CD4-positive, alpha-beta memory T cell (primary cell): ENCODE results near the gene MRPL55. TPM values are rescaled to one million over a fixed set of nuclear protein-coding genes. Genes with fewer than 3 reads are reported as not detected.
A peak's percentile ranks its signal among the peaks of the same experiment; 100 is the strongest.

Experiments used
- CTCF ChIA-PET: fragments of 350-600 bp; sonication (Branson Sonifier 250); formaldehyde crosslinking; loops from one replicate; lab custom pipeline; 2021; ENCODE audit warnings: inconsistent platforms; ENCODE audit not compliant: partially characterized antibody; lab: Charles Lee
- POLR2A ChIA-PET: fragments of 350-600 bp; sonication (Branson Sonifier 250); formaldehyde crosslinking; loops from one replicate; lab custom pipeline; 2021; ENCODE audit not compliant: partially characterized antibody; lab: Charles Lee
- DNase-seq, 5 donors: peaks; one replicate each; pipeline versions ENCODE4 v3.0.0 to v3.0.0-alpha.2; 2020 to 2022; ENCODE audit warnings: mixed read lengths in 1 of 5
- H3K27ac ChIP-seq: one replicate; pipeline ENCODE4 v1.7.0; 2013; ENCODE audit warnings: low read depth, low read length
- H3K27me3 ChIP-seq: 2 replicates; pipeline ENCODE4 v1.7.0; 2013; ENCODE audit warnings: mild to moderate bottlenecking, low read length, moderate library complexity; ENCODE audit not compliant: insufficient read depth
- H3K36me3 ChIP-seq: 2 replicates; pipeline ENCODE4 v1.7.0; 2013; ENCODE audit warnings: mild to moderate bottlenecking, low read length, moderate library complexity; ENCODE audit not compliant: insufficient read depth
- H3K4me1 ChIP-seq: 2 replicates; pipeline ENCODE4 v1.7.0; 2013; ENCODE audit warnings: mild to moderate bottlenecking, low read length, moderate library complexity; ENCODE audit not compliant: insufficient read depth
- H3K4me3 ChIP-seq, 2 donors: one replicate each; pipeline ENCODE4 v1.7.0; 2013; ENCODE audit warnings: low read length in 2 of 2, mild to moderate bottlenecking in 1 of 2
- H3K9me3 ChIP-seq, 2 donors: one replicate each; pipeline ENCODE4 v1.7.0; 2013; ENCODE audit warnings: low read length in 2 of 2, control low read depth in 1 of 2; ENCODE audit not compliant: control insufficient read depth in 1 of 2
- H3K27ac Mint-ChIP-seq, 7 donors: one replicate each; pipeline ENCODE4 v1.8.0; 2020 to 2021; ENCODE audit warnings: mixed read lengths in 7 of 7, mild to moderate bottlenecking in 6 of 7, inconsistent platforms in 3 of 7, moderate library complexity in 3 of 7
- H3K27me3 Mint-ChIP-seq, 2 donors: one replicate each; pipeline ENCODE4 v1.8.0; 2020 to 2021; ENCODE audit warnings: mixed read lengths in 2 of 2
- H3K36me3 Mint-ChIP-seq, 2 donors: one replicate each; pipeline ENCODE4 v1.8.0; 2020 to 2021; ENCODE audit warnings: mixed read lengths in 2 of 2, inconsistent platforms in 1 of 2, mild to moderate bottlenecking in 1 of 2
- H3K4me1 Mint-ChIP-seq, 4 donors: one replicate each; pipeline ENCODE4 v1.8.0; 2020 to 2021; ENCODE audit warnings: mixed read lengths in 4 of 4, mild to moderate bottlenecking in 1 of 4
- H3K4me3 Mint-ChIP-seq, 8 donors: one replicate each; pipeline ENCODE4 v1.8.0; 2020 to 2021; ENCODE audit warnings: mixed read lengths in 8 of 8, mild to moderate bottlenecking in 7 of 8, moderate library complexity in 6 of 8, inconsistent platforms in 3 of 8
- H3K9me3 Mint-ChIP-seq, 8 donors: one replicate each; pipeline ENCODE4 v1.8.0; 2020 to 2021; ENCODE audit warnings: mixed read lengths in 8 of 8, mild to moderate bottlenecking in 5 of 8, inconsistent platforms in 3 of 8, moderate library complexity in 1 of 8
- intact Hi-C: fragments of 100-400 bp; cut with micrococcal nuclease; formaldehyde crosslinking; loops from one replicate; pipeline ENCODE4 v1.15.1; 2023
- polyA plus RNA-seq, 2 donors: library from polyadenylated mRNA; unstranded; fragments of 300-500 nt; fragmentation: Illumina TruSeq; gene quantifications; one replicate each; pipeline ENCODE4 v1.2.3, GENCODE V29; 2021
- total RNA-seq, 2 experiments: library from RNA; stranded (reverse); gene quantifications; one replicate each; pipeline ENCODE4 v1.2.3, GENCODE V29; 2021

MRPL55 gene
- total and polyA plus RNA-seq, 4 experiments from 2014 or later = 57.8 to 157 (median 86.5) TPM

DNA sequence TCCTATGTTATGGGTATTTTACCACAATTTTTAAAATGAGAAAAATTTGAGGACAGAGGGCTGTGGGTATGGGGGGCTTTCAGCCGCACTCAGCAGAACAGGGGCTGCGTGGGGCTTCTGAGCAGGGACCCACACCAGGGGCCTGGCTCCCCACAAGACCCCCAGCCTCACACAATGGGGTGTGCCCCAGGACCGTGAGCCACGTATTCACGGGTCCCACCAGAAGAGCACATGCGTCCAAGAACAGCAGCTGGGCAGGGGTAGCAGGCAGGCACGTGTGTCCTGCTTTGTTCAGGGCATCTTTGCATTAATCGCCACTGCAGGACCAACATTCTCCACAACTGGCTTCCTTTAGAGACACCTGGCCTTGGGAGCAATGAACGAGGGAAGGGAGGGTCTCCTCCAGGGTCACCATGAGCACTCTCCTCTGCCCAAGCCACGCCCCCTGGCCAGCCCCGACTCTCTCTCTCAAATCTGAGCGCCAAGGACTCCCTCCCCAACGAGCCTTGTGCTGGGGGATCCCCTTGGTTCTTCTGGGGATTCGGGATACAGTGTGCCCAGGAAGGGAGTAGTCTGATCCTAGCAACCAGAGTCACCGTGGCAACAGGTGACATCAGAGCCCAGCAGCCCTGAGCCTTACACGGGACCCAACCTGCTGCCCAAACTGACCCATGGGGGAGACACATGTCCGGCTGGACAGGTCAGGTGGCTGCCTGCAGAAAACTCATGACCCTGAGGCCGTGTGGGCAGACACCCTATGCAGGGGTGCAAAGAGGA is 34.0 kb downstream of the MRPL55 start:
- Mint-ChIP-seq H3K4me1 (peaks cover 5 to 9% (median 6%) of the 10 kb centered on the region in 4 donors), H3K27me3 (no peaks in the 10 kb centered on the region), H3K36me3 (peaks cover 0 to 2% of the 10 kb centered on the region in 2 donors), H3K4me3 (no peak overlapping the region), H3K27ac (peak overlapping the region in 1 of 7 donors; percentile 53), H3K9me3 (no peaks in the 10 kb centered on the region)
- Histone ChIP-seq H3K36me3 (no peaks in the 10 kb centered on the region), H3K9me3 (no peaks in the 10 kb centered on the region), H3K27me3 (no peaks in the 10 kb centered on the region), H3K4me3 (no peak overlapping the region), H3K4me1 (peaks cover 2% of the 10 kb centered on the region), H3K27ac (no peak overlapping the region)
- intact Hi-C loops = loop anchor here (2.0 kb wide), 1 partner anchor 16 kb away; no protein-coding TSS in a partner anchor
- POLR2A ChIA-PET = no interaction called here
- no peak for DNase-seq
- CTCF ChIA-PET = no interaction called here

DNA sequence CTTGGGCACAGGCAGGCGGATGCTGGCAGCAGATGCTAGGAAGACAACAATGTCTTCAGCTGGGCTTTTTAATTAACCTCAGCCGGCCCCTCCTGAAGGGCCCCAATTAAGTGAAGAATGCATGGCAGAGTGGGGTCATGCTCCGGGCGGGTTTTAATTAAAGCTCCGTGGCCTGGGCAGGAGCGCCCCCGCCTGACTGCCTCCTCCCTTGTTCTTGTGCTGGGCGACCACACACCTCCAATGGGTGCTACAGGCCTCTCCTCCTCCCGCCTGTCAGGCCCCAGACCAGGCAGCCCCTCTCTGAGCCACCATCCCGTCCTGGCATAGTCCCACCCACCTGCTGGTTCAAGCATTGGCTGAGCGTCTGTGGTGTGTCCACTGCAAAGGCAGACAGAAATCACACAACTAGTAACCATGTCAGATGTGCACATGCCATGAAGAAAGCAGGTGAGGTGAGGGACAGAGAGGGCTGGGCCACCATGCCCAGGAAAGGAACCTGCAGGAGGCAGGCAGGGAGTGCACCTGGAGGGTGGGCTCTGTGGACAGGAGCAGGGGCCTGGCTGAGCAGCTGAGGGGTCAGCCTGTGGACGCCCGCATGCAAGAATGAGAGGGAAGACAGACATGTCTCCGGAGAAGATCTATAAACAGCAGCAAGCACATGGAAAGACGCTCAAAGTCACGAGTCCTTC is 35.1 kb downstream of the MRPL55 start:
- H3K27me3 Mint-ChIP-seq = no peaks in the 10 kb centered on the region
- H3K4me3 Mint-ChIP-seq = peak overlapping the region in 1 of 8 donors; percentile 38
- H3K9me3 Mint-ChIP-seq = no peaks in the 10 kb centered on the region
- peaks cover 0 to 9% (median 3%) of the 10 kb centered on the region in 4 donors for H3K4me1 Mint-ChIP-seq
- CTCF ChIA-PET = no interaction called here
- peak overlapping the region in 3 of 7 donors; percentile 31 to 72 (median 43) for H3K27ac Mint-ChIP-seq
- Histone ChIP-seq H3K4me1 (no peaks in the 10 kb centered on the region), H3K4me3 (no peak overlapping the region), H3K9me3 (no peaks in the 10 kb centered on the region), H3K27ac (no peak overlapping the region), H3K27me3 (no peaks in the 10 kb centered on the region), H3K36me3 (no peaks in the 10 kb centered on the region)
- no peaks in the 10 kb centered on the region for H3K36me3 Mint-ChIP-seq
- DNase-seq = no peak
- intact Hi-C loops = loop anchor here (2.0 kb wide), 1 partner anchor 15 kb away; no protein-coding TSS in a partner anchor
- POLR2A ChIA-PET = interaction anchor here (1.5 kb wide), 1 partner anchor 8 kb away, joined by 8 read pairs; the partner anchor contains the start of gene ARF1

DNA sequence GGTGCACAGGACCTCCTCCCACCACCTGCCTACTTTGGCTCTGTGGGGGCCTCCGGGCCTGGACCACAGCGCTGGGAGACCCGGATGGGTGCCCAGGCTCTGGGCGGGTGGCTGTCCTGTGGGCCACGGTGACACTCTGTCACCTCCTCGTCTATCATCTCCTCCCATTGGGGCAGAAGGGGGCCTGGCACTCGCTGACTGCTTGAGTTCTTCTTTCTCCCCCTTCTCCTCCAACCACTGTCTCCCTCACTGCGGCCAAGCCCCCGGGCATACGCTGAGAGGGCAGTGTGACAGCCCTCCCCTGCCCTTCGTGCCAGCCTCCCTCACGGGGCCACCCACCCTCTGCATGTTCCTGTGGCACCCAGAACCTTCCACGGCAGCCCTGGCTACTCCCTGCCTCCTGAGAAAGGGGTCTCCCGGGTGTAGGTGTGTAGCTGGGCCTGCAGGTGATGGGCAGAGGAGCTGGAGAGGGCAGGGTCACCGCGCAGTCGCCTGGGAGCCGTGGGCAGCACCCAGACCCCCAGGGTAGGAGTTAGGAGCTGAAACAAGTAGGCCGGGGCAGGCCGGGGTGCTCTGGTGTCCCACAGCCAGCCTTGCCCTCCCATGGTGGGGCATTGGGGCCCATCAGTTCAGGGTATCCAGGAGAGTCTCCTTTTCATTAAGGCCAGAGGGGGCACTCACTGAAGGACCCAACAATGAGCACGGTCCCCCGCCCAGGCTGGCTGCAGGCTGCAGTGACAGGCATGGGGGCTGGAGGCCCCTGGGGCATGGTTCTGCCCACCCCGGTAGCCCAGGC is 35.8 kb downstream of the MRPL55 start:
- H3K4me3 Mint-ChIP-seq = no peak overlapping the region
- ChIA-PET POLR2A (interaction anchor here (1.5 kb wide), 1 partner anchor 9 kb away, joined by 8 read pairs; the partner anchor contains the start of gene ARF1), CTCF (no interaction called here)
- no peak for DNase-seq
- H3K9me3 ChIP-seq = no peaks in the 10 kb centered on the region
- no peaks in the 10 kb centered on the region for H3K9me3 Mint-ChIP-seq
- peaks cover 0 to 9% (median 2%) of the 10 kb centered on the region in 4 donors for H3K4me1 Mint-ChIP-seq
- intact Hi-C loops = no loop called here
- no peaks in the 10 kb centered on the region for H3K4me1 ChIP-seq
- no peaks in the 10 kb centered on the region for H3K36me3 ChIP-seq
- H3K36me3 Mint-ChIP-seq = no peaks in the 10 kb centered on the region
- no peaks in the 10 kb centered on the region for H3K27me3 ChIP-seq
- no peak overlapping the region for H3K27ac ChIP-seq
- H3K27ac Mint-ChIP-seq = no peak overlapping the region
- no peaks in the 10 kb centered on the region for H3K27me3 Mint-ChIP-seq
- no peak overlapping the region for H3K4me3 ChIP-seq

DNA sequence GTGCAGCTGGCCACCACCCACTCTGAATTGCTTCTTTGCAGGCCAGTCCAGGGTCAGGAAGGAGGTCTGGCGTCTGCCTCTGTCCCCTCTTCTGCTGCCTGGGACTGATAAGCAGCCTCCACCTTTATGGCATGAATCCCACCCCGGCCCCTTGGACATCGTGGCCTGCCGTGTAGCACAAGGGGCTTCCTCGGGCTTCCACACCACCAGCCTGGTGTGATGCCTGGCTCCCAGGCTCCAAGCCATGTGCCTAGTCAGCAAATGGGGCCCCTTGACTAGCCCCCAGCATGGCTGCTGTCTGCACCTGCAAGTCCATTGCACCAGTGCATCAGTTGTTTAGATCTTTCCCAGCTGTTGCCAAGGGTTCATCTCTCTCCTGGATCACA is 36.4 kb downstream of the MRPL55 start:
- H3K36me3 ChIP-seq = no peaks in the 10 kb centered on the region
- Mint-ChIP-seq H3K9me3 (no peaks in the 10 kb centered on the region), H3K4me3 (no peak overlapping the region), H3K27me3 (no peaks in the 10 kb centered on the region), H3K4me1 (peaks cover 0 to 9% (median 2%) of the 10 kb centered on the region in 4 donors), H3K36me3 (no peaks in the 10 kb centered on the region), H3K27ac (no peak overlapping the region)
- intact Hi-C loops = no loop called here
- no peaks in the 10 kb centered on the region for H3K27me3 ChIP-seq
- CTCF ChIA-PET = no interaction called here
- H3K4me3 ChIP-seq = no peak overlapping the region
- DNase-seq = no peak
- POLR2A ChIA-PET = interaction anchor here (1.5 kb wide), 1 partner anchor 9 kb away, joined by 8 read pairs; the partner anchor contains the start of gene ARF1
- H3K9me3 ChIP-seq = no peaks in the 10 kb centered on the region
- no peaks in the 10 kb centered on the region for H3K4me1 ChIP-seq
- H3K27ac ChIP-seq = no peak overlapping the region

DNA sequence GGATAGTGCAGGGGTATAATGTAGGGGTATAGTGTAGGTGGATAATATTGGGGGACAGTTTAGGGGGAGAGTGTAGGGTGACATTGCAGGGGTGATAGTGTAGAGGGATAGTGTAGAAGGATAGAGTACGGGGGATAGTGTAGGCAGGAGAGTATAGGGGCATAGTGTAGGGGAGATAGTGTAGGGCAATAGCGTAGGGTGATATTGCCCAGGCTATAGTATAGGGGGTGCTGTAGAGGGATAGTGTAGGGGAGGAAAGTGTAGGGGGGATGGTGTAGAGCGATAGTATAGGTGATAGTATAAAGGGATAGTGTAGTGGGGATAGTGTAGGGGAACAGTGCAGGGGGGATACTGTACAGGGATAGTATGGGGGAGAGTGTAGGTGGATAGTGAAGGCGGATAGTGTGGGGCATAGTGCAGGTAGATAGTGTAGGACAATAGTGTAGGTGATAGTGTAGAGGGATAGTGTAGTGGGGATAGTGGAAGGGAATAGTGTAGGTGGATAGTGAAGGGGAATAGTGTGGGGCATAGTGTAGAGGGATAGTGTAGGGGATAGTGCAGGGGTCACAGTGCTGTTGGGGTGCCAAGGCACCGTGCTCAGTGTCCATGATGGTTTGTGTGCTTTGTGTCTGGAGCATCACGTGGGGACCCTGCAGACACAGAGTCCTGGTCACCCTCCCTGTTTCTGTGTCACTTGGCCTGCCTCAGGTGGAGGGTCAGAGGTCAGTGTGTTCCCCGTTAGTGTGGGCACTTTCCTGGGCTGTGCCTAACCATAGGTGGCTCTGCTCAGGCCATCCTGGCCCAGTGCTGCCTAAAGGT is 37.1 kb downstream of the MRPL55 start:
- Histone ChIP-seq H3K27me3 (peaks cover 6% of the 10 kb centered on the region), H3K9me3 (no peaks in the 10 kb centered on the region), H3K4me3 (no peak overlapping the region), H3K4me1 (no peaks in the 10 kb centered on the region), H3K36me3 (no peaks in the 10 kb centered on the region), H3K27ac (no peak overlapping the region)
- H3K9me3 Mint-ChIP-seq = no peaks in the 10 kb centered on the region
- no peaks in the 10 kb centered on the region for H3K27me3 Mint-ChIP-seq
- H3K36me3 Mint-ChIP-seq = no peaks in the 10 kb centered on the region
- H3K4me1 Mint-ChIP-seq = peaks cover 0 to 5% (median 2%) of the 10 kb centered on the region in 4 donors
- H3K27ac Mint-ChIP-seq = peak overlapping the region in 1 of 7 donors; percentile 13
- ChIA-PET POLR2A (no interaction called here), CTCF (no interaction called here)
- H3K4me3 Mint-ChIP-seq = no peak overlapping the region
- no peak for DNase-seq
- intact Hi-C loops = no loop called here

DNA sequence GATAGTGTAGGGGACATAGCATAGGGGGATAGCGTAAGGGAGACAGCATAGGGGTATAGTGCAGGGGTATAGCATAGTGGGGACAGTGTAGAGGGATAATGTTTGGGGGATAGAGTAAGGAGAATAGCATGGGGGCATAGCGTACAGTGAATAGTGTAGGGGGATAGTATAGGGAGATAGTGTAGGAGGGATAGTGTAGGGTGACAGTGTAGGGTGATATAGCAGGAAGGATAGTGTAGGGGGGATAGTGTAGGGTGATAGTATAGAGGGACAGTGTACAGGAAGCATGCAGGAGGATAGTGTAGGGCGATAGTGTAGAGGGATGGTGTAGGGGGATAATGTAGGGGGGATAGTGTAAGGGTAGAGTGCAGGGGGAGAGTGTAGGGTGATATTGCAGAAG is 38.2 kb downstream of the MRPL55 start:
- Mint-ChIP-seq H3K4me1 (peaks cover 0 to 5% (median 2%) of the 10 kb centered on the region in 4 donors), H3K27ac (no peak overlapping the region), H3K4me3 (no peak overlapping the region), H3K27me3 (peaks cover 3% of the 10 kb centered on the region in 2 donors), H3K9me3 (no peaks in the 10 kb centered on the region), H3K36me3 (no peaks in the 10 kb centered on the region)
- Histone ChIP-seq H3K4me1 (no peaks in the 10 kb centered on the region), H3K27ac (no peak overlapping the region), H3K4me3 (no peak overlapping the region), H3K27me3 (peaks cover 10% of the 10 kb centered on the region), H3K36me3 (no peaks in the 10 kb centered on the region), H3K9me3 (no peaks in the 10 kb centered on the region)
- ChIA-PET CTCF (no interaction called here), POLR2A (no interaction called here)
- no peak for DNase-seq
- intact Hi-C loops = no loop called here
